Measurements from ENCODE around the gene IFNA1.

The IFNA1 gene

DNA sequence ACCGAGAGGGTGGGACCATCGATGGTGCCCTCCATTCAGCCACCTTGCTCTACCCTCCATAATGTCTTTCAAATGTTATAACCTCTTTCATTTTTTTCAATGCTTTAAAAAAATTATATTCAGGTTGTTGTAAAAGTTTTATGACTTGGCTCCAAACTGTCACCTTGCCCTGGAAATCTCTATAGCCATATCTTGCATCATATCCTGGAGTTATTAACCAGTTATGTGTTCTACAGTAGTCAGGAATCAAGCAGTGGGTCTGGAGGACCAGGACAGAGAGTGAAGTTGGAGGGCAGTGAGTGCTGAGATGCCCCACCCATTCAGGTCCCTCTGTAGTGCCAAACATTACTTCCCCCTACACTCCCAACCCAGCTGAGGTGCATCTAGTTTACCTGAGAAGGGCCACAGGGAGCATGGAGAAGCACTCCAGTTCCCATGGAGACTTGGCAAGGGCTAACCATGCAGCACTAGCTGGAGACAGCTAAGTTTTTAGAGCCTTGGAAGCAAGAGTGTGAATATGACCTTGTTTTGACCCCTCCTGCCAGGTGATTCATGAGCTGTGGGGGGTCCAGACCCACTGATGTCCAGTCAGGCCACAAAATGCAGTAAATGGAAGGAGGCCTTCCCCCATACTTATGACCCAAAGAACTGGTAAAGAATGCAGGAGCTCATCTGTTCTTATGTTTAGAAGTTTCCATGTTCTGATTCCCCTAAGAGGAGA is 25.9 kb upstream of the IFNA1 start:
- CTCF ChIA-PET: interaction anchor here (0.8 kb wide), 1 partner anchor 41 kb away, joined by 3 read pairs; no protein-coding TSS in a partner anchor
- no peak for TF ChIP-seq HDGF (IDR thresholded peaks at IDR 0.05; ENCODE audit: borderline replicate concordance)
- no peak for TF ChIP-seq ELF4 (IDR thresholded peaks at IDR 0.05)
- no peak for DNase-seq (ENCODE audit: extremely low spot score)
- POLR2A ChIA-PET: no interaction called here

- CTCF ChIA-PET: no interaction called here
- POLR2A ChIA-PET: no interaction called here
- TF ChIP-seq HDGF (IDR thresholded peaks at IDR 0.05; ENCODE audit: borderline replicate concordance) (no peak), SUZ12 (IDR thresholded peaks at IDR 0.05) (0 out of 2 replicates have a peak, but pooled peaks have one; percentile 28), ELF4 (IDR thresholded peaks at IDR 0.05) (no peak)
- TF ChIP-seq, protein P1, sequence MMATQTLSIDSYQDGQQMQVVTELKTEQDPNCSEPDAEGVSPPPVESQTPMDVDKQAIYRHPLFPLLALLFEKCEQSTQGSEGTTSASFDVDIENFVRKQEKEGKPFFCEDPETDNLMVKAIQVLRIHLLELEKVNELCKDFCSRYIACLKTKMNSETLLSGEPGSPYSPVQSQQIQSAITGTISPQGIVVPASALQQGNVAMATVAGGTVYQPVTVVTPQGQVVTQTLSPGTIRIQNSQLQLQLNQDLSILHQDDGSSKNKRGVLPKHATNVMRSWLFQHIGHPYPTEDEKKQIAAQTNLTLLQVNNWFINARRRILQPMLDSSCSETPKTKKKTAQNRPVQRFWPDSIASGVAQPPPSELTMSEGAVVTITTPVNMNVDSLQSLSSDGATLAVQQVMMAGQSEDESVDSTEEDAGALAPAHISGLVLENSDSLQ (IDR thresholded peaks at IDR 0.05): no peak
- DNase-seq (ENCODE audit: extremely low spot score): no peak
Measured at GRCh38 chr9:21415493-21416267, 24.6 kb upstream of the IFNA1 start.

DNA sequence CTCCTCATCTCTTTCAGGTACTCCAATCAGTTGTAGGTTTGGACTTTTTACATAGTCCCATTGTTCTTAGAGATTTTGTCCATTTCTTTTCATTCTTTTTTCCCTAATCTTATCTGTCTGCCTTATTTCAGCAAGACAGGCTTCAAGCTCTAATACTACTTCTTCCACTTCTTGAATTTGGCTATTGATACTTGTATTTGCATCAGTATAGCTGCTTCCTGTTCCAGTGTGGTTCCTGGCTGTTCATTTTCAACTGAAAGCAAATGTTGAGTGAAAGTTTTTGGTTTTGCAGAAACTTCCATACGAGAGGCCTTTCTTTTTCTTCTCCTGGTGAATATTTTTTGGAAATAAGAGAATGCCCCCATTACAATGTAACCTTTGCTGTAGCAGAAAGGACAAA is 12.0 kb upstream of the IFNA1 start:
- POLR2A ChIA-PET: no interaction called here
- TF ChIP-seq FOXM1 (IDR thresholded peaks at IDR 0.05; ENCODE audit: borderline replicate concordance) (no peak), ARNT (IDR thresholded peaks at IDR 0.05) (no peak), BHLHE40 (IDR thresholded peaks at IDR 0.05; ENCODE audit: borderline replicate concordance) (no peak), CTBP1 (IDR thresholded peaks at IDR 0.05; ENCODE audit: borderline replicate concordance) (no peak), FOXA1 (IDR thresholded peaks at IDR 0.05) (no peak), NFRKB (IDR thresholded peaks at IDR 0.05) (no peak), LEF1 (IDR thresholded peaks at IDR 0.05; ENCODE audit: borderline replicate concordance) (no peak), TARDBP (IDR thresholded peaks at IDR 0.05) (no peak), SUZ12 (IDR thresholded peaks at IDR 0.05) (no peak), ZNF384 (IDR thresholded peaks at IDR 0.05) (no peak)
- TF ChIP-seq, protein P1 (IDR thresholded peaks at IDR 0.05): no peak
- no peak for DNase-seq (ENCODE audit: extremely low spot score)
- CTCF ChIA-PET: no interaction called here

GRCh38 chr9:21429191-21429590 is 11.0 kb upstream of the IFNA1 start:
- POLR2A ChIA-PET: no interaction called here
- DNase-seq (ENCODE audit: extremely low spot score): no peak
- TF ChIP-seq ARNT (IDR thresholded peaks at IDR 0.05): no peak
- TF ChIP-seq HDGF (IDR thresholded peaks at IDR 0.05; ENCODE audit: borderline replicate concordance): no peak
- no peak for TF ChIP-seq ELF4 (IDR thresholded peaks at IDR 0.05)
- no peak for TF ChIP-seq LEF1 (IDR thresholded peaks at IDR 0.05; ENCODE audit: borderline replicate concordance)
- no peak for TF ChIP-seq BHLHE40 (IDR thresholded peaks at IDR 0.05; ENCODE audit: borderline replicate concordance)
- no peak for TF ChIP-seq TARDBP (IDR thresholded peaks at IDR 0.05)
- TF ChIP-seq, protein P1 (IDR thresholded peaks at IDR 0.05): no peak
- TF ChIP-seq L3MBTL2 (conservative IDR thresholded peaks at IDR 0.05): no peak
- TF ChIP-seq SP1 (IDR thresholded peaks at IDR 0.05): no peak
- TF ChIP-seq NFRKB (IDR thresholded peaks at IDR 0.05): no peak
- TF ChIP-seq ZNF384 (IDR thresholded peaks at IDR 0.05): no peak
- TF ChIP-seq FOXM1 (IDR thresholded peaks at IDR 0.05; ENCODE audit: borderline replicate concordance): no peak
- TF ChIP-seq FOXA1 (IDR thresholded peaks at IDR 0.05): no peak
- no peak for TF ChIP-seq CTBP1 (IDR thresholded peaks at IDR 0.05; ENCODE audit: borderline replicate concordance)
- TF ChIP-seq FOXK2 (IDR thresholded peaks at IDR 0.05): no peak
- no peak for TF ChIP-seq SUZ12 (IDR thresholded peaks at IDR 0.05)
- CTCF ChIA-PET: no interaction called here

DNA sequence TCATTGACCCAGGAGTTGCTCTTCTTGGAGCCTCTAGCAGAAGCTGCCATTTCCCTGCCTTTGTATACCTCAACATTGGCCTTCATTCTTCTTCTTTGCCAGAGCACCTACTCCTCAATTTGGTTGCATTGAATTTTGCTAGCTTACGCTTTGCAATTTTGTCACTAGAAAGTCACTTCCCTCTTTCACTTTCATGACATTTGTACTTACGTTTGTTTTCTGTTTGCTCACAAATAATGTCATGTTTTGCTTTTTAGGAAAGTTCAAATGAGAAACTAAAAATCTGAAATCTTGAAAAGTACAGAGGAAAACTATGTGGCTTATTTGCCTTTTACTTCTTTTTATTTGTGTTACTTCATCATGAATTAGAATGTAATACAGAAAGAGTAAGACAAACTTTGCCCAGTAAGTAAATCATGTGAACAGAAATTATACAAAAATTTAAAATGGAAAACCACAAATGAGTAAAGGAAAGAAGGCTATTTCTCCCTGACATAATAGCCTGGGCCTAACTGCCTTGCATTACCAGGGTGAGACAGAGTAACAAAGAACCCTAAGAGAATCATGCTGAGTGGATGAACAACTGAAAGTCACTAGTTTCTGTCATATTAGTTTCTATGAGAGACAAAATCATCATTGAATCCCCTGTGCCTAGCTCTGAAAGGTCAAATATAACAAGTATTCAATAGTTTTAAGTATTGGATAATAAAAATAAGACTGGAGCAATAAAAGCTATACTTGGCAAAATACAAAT is 7.4 kb upstream of the IFNA1 start:
- CTCF ChIA-PET: no interaction called here
- no peak for DNase-seq (ENCODE audit: extremely low spot score)
- TF ChIP-seq HDGF (IDR thresholded peaks at IDR 0.05; ENCODE audit: borderline replicate concordance) (no peak), SP1 (IDR thresholded peaks at IDR 0.05) (no peak), ELF4 (IDR thresholded peaks at IDR 0.05) (no peak), SUZ12 (IDR thresholded peaks at IDR 0.05) (no peak), FOXM1 (IDR thresholded peaks at IDR 0.05; ENCODE audit: borderline replicate concordance) (no peak), FOXK2 (IDR thresholded peaks at IDR 0.05) (no peak), FOXA1 (IDR thresholded peaks at IDR 0.05) (no peak), TARDBP (IDR thresholded peaks at IDR 0.05) (no peak), ARNT (IDR thresholded peaks at IDR 0.05) (no peak), NFRKB (IDR thresholded peaks at IDR 0.05) (no peak), ZNF384 (IDR thresholded peaks at IDR 0.05) (no peak), L3MBTL2 (conservative IDR thresholded peaks at IDR 0.05) (no peak), BHLHE40 (IDR thresholded peaks at IDR 0.05; ENCODE audit: borderline replicate concordance) (no peak), LEF1 (IDR thresholded peaks at IDR 0.05; ENCODE audit: borderline replicate concordance) (no peak), CTBP1 (IDR thresholded peaks at IDR 0.05; ENCODE audit: borderline replicate concordance) (no peak)
- TF ChIP-seq, protein P1 (IDR thresholded peaks at IDR 0.05): no peak
- POLR2A ChIA-PET: no interaction called here

Data from HEK293T (cell line).